K562 (cell line): Measurements from ENCODE around the gene AGR3. TPM values are rescaled to one million over a fixed set of nuclear protein-coding genes. Genes with fewer than 3 reads are reported as not detected.

Source experiments
- ATAC-seq: fragments of 200-7000 bp; cut with Tn5 transposase; 3 replicates; pipeline ENCODE4 v1.9.1; 2020; ENCODE audit warnings: moderate library complexity
- BruUV-seq: library from RNA; stranded (reverse); fragments of 400-500 nt; replicated peaks from 2 replicates; lab custom pipeline; 2021; lab: Mats Ljungman, UMichigan
- CTCF ChIA-PET: fragments of 300-600 bp; formaldehyde crosslinking; extraction: SDS; loops from one replicate; lab custom pipeline; 2021; ENCODE audit warnings: low intra/inter-chr PET ratio; lab: Yijun Ruan, JAX
- POLR2A ChIA-PET: fragments of 300-600, 350-650 bp; sonication (Branson Sonifier 250); formaldehyde crosslinking; extraction: SDS; loops from one replicate; lab custom pipeline; 2021; ENCODE audit warnings: antibody characterized with exemption, inconsistent platforms; lab: Yijun Ruan, JAX
- DNase-seq, 4 experiments: peaks; one replicate each; pipeline versions ENCODE4 v3.0.0 to v3.0.0-alpha.2; 2011 to 2018; ENCODE audit warnings: low spot score in 3 of 4, mixed read lengths in 3 of 4; ENCODE audit errors: extremely low read depth in 1 of 4
- FAIRE-seq: peaks from 2 replicates; lab custom pipeline; 2011; peaks lifted over from hg19 to GRCh38; lab: Jason Lieb, UNC
- H2AFZ ChIP-seq: 2 replicates; pipeline ENCODE4 v1.6.0; 2011; ENCODE audit warnings: low read depth, low read length, control low read depth, inconsistent platforms
- H3K27ac ChIP-seq: fragments of 200-600 bp; 3 replicates; pipeline ENCODE4 v1.8.0; 2011; ENCODE audit warnings: low read depth, mild to moderate bottlenecking, control low read depth, inconsistent platforms, low read length, moderate library complexity, mixed read lengths; ENCODE audit errors: extremely low read depth
- H3K27me3 ChIP-seq, 2 experiments: fragments of 300-600 bp in 1 of 2; 2 replicates in 1 of 2; 3 replicates in 1 of 2; pipeline versions ENCODE4 v1.6.0 to v1.8.0; 2011; ENCODE audit warnings: inconsistent platforms in 2 of 2, low read length in 2 of 2, mild to moderate bottlenecking in 1 of 2, mixed read lengths in 1 of 2, moderate library complexity in 1 of 2; ENCODE audit not compliant: control insufficient read depth in 2 of 2, insufficient read depth in 2 of 2
- H3K36me3 ChIP-seq: fragments of 300-600 bp; 3 replicates; pipeline ENCODE4 v1.8.0; 2011; ENCODE audit warnings: mild to moderate bottlenecking, low read length, inconsistent platforms; ENCODE audit not compliant: control insufficient read depth, insufficient read depth
- H3K4me1 ChIP-seq, 2 experiments: fragments of 200-600 bp in 1 of 2; replicated peaks in 1 of 2; 2 replicates in 1 of 2; 3 replicates in 1 of 2; pipeline versions ENCODE4 v1.5.1 to v1.8.0; 2011; ENCODE audit warnings: inconsistent platforms in 2 of 2, low read length in 2 of 2, mild to moderate bottlenecking in 1 of 2, mixed read lengths in 1 of 2, moderate library complexity in 1 of 2; ENCODE audit not compliant: control insufficient read depth in 2 of 2, insufficient read depth in 2 of 2
- H3K4me2 ChIP-seq: 2 replicates; pipeline ENCODE4 v1.6.1; 2011; ENCODE audit warnings: low read length, control low read depth, inconsistent platforms, mixed read lengths; ENCODE audit not compliant: insufficient read depth
- H3K4me3 ChIP-seq: fragments of 200-600 bp; sonication (generic), shearing (Covaris generic); 2 replicates; pipeline ENCODE4 v1.5.1; 2016; ENCODE audit warnings: control low read depth, inconsistent platforms
- H3K79me2 ChIP-seq: fragments of 200-600 bp; 3 replicates; pipeline ENCODE4 v1.8.0; 2011; ENCODE audit warnings: low read length, inconsistent platforms; ENCODE audit not compliant: control insufficient read depth, insufficient read depth
- H3K9ac ChIP-seq, 2 experiments: 2 replicates each; pipeline versions ENCODE4 v1.6.0 to v1.6.1; 2011; ENCODE audit warnings: low read depth in 2 of 2, low read length in 2 of 2, control low read depth in 1 of 2, inconsistent platforms in 1 of 2, mild to moderate bottlenecking in 1 of 2, mixed read lengths in 1 of 2; ENCODE audit not compliant: insufficient read depth in 1 of 2
- H3K9me1 ChIP-seq: one replicate; pipeline ENCODE4 v1.6.0; 2011; ENCODE audit warnings: inconsistent platforms, mild to moderate bottlenecking, low read length, moderate library complexity; ENCODE audit not compliant: control insufficient read depth, insufficient read depth
- H3K9me3 ChIP-seq: replicated peaks from 2 replicates; pipeline ENCODE4 v1.5.1; 2011; ENCODE audit warnings: low read depth, low read length, inconsistent platforms; ENCODE audit not compliant: control insufficient read depth, insufficient read depth
- H4K20me1 ChIP-seq: replicated peaks from 2 replicates; pipeline ENCODE4 v1.6.1; 2011; ENCODE audit warnings: low read length, inconsistent platforms, mixed read lengths; ENCODE audit not compliant: control insufficient read depth, insufficient read depth
- ARID3A ChIP-seq: IDR thresholded peaks from 2 replicates; pipeline ENCODE4 v1.6.1; 2012; ENCODE audit warnings: low read depth, low read length, improper control_type of control experiment, borderline replicate concordance
- CC2D1A ChIP-seq: fragments of 450-650 bp; IDR thresholded peaks from 2 replicates; pipeline ENCODE4 v1.6.1; 2017; ENCODE audit warnings: mild to moderate bottlenecking
- FOXJ2 ChIP-seq: fragments of 200-800 bp; sonication (Bioruptor generic); IDR thresholded peaks from 2 replicates; pipeline ENCODE4 v1.6.1; 2016; ENCODE audit warnings: missing genetic modification characterization, missing compliant biosample characterization
- HMG20B ChIP-seq: fragments of 250-450 bp; sonication (Bioruptor Pico); IDR thresholded peaks from 2 replicates; pipeline ENCODE4 v1.5.0; 2021; ENCODE audit warnings: mild to moderate bottlenecking
- NFIC ChIP-seq: fragments of 450-650 bp; IDR thresholded peaks from 2 replicates; pipeline ENCODE4 v1.6.1; 2017; ENCODE audit warnings: mild to moderate bottlenecking, inconsistent platforms
- NFIX ChIP-seq: fragments of 250-450 bp; sonication (Bioruptor Pico); IDR thresholded peaks from 2 replicates; pipeline ENCODE4 v1.4.0; 2020; ENCODE audit warnings: low read depth, mild to moderate bottlenecking, moderate library complexity
- NUFIP1 ChIP-seq: fragments of 450-650 bp; IDR thresholded peaks from 2 replicates; pipeline ENCODE4 v1.6.1; 2018; ENCODE audit not compliant: partially characterized antibody
- SRSF7 ChIP-seq: fragments of 200-400 bp; formaldehyde crosslinking; optimal IDR thresholded peaks from 2 replicates; pipeline ENCODE3; 2017; ENCODE audit warnings: mild to moderate bottlenecking, low read depth, low read length
- ZNF174 ChIP-seq: fragments of 250-450 bp; sonication (Bioruptor Pico); IDR thresholded peaks from 2 replicates; pipeline ENCODE4 v1.4.0; 2020; ENCODE audit warnings: mild to moderate bottlenecking
- ZNF253 ChIP-seq: fragments of 250-450 bp; sonication (Bioruptor Pico); conservative IDR thresholded peaks from 2 replicates; pipeline ENCODE4 v1.6.1; 2021; ENCODE audit warnings: mild to moderate bottlenecking
- ZNF518B ChIP-seq: fragments of 250-450 bp; sonication (Bioruptor Pico); IDR thresholded peaks from 2 replicates; pipeline ENCODE4 v1.5.0; 2021; ENCODE audit warnings: mild to moderate bottlenecking, moderate library complexity
- WGBS: fragments of 100-300 bp; shearing (Covaris generic); methylation state at CpG from one replicate; pipeline ENCODE4 v1.1.6; 2016; ENCODE audit warnings: low coverage, mixed read lengths; ENCODE audit not compliant: insufficient coverage; ENCODE audit errors: missing lambda C conversion rate; 5-methylcytosine and 5-hydroxymethylcytosine counted together
- in situ Hi-C: fragments of 300-500 bp; cut with MboI; formaldehyde crosslinking; loops from 4 replicates; pipeline ENCODE4 v1.15.0; 2018; ENCODE audit warnings: inconsistent platforms, mixed read lengths
- intact Hi-C: fragments of 100-400 bp; cut with micrococcal nuclease; formaldehyde crosslinking; loops from 2 replicates; pipeline ENCODE4 v1.14.2; 2022
- polyA plus RNA-seq, 8 experiments: library from polyadenylated mRNA; depleted of rRNA in 4 of 8; stranded (reverse) in 5 of 8; unstranded in 3 of 8; fragments of >200 nt; fragmentation: Nextera tagmentation in 2 of 8; fragmentation: Illumina TruSeq in 1 of 8; extraction: Ambion mirVana in 2 of 8; extraction: Trizol in 1 of 8; gene quantifications; 2 replicates each; pipeline versions ENCODE4 v1.2.1 to v1.2.3, GENCODE V29; 2011 to 2014; ENCODE audit warnings: inconsistent platforms in 1 of 8, missing spikeins in 1 of 8
- total RNA-seq, 7 experiments: library from RNA; depleted of rRNA in 6 of 7; stranded (reverse); fragments of >200 nt in 6 of 7; fragmentation: Illumina TruSeq in 2 of 7; extraction: Trizol in 2 of 7; gene quantifications; 2 replicates each; pipeline versions ENCODE4 v1.2.1 to v1.2.3, GENCODE V29; 2011 to 2021; ENCODE audit warnings: low replicate concordance in 1 of 7

AGR3 gene
- total and polyA plus RNA-seq, 9 of the 15 experiments (the other 6 are each of a cell fraction or from before 2014, with no cell fraction given) = not detected

GRCh38 chr7:16905300-16906044 is 23.7 kb upstream of the AGR3 start:
- Histone ChIP-seq H3K9me3 (no peaks in the 10 kb centered on the region), H3K27me3 (no peaks in the 10 kb centered on the region), H3K27ac (no peak overlapping the region), H3K4me2 (no peak overlapping the region), H3K36me3 (no peaks in the 10 kb centered on the region)
- POLR2A ChIA-PET = no interaction called here
- CTCF ChIA-PET = no interaction called here
- in situ Hi-C loops = no loop called here
- TF ChIP-seq HMG20B (no peak), NFIX (peak; percentile 61), FOXJ2 (no peak), ARID3A (no peak), ZNF518B (CRISPR knock-in tag) (no peak), ZNF174 (CRISPR knock-in tag) (no peak), CC2D1A (no peak), NUFIP1 (no peak), SRSF7 (no peak), ZNF253 (CRISPR knock-in tag) (no peak), NFIC (peak; percentile 87)
- TF ChIP-seq, all 486 proteins: peak for 2
- Histone ChIP-seq H3K9ac (no peak overlapping the region), H3K4me3 (no peak overlapping the region), H3K4me1 (no peaks in the 10 kb centered on the region), H2AFZ (no peak overlapping the region), H4K20me1 (no peaks in the 10 kb centered on the region), H3K9me1 (no peaks in the 10 kb centered on the region), H3K79me2 (no peaks in the 10 kb centered on the region)
- no peak for ATAC-seq
- DNase-seq = no peak
- WGBS = 11% methylated on average over 5 of the region's 5 CpGs
- no peak for FAIRE-seq
- intact Hi-C loops = no loop called here
- no TSS peak for BruUV-seq
